VCaP (cell line): ENCODE results near the gene HORMAD2.

Source experiments
- H3K27ac ChIP-seq: fragments of 450-650 bp; 2 replicates; pipeline ENCODE4 v1.5.1; 2017
- TF ChIP-seq, protein P1 (sequence below): fragments of 450-650 bp; conservative IDR thresholded peaks from 2 replicates; pipeline ENCODE4 v1.5.1; 2017; ENCODE audit warnings: mild to moderate bottlenecking, moderate library complexity

Gene HORMAD2

DNA sequence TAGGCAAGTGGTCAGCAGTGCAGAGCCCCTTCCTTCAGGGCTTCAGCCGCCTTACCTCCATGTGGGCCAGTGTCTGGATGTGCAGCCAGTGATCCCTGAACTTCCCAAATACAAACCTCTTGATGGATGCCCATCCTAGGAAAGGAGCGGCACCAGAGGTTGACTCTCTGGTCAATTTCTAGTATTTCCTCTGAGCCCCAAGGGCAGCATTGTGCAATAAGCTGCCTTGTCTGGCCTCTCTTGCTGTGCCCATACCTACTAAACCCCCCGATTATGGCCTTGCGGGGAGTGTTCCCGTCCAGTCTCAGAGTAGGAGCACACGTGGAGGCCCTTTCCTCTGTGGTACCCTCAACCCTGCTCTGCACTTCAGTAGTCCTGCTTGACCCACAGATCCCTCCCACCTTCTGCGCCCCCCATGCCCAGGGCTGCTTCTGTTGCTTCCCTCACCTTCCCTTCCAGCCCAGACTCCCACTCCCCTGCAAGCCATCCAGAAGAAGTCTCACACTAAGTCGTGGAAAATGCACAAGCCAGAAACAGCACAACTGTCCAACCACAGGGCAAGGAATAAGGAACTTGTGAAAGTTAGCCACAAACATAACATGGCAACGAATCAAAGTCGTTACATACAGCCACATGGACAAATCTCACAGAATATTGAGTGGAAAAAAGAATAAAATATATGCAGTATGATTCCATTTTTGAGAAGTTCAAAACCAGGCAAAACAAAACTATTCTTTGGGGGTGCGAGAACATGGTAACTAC, 39.6 kb upstream of the HORMAD2 start:
- TF ChIP-seq, protein P1, sequence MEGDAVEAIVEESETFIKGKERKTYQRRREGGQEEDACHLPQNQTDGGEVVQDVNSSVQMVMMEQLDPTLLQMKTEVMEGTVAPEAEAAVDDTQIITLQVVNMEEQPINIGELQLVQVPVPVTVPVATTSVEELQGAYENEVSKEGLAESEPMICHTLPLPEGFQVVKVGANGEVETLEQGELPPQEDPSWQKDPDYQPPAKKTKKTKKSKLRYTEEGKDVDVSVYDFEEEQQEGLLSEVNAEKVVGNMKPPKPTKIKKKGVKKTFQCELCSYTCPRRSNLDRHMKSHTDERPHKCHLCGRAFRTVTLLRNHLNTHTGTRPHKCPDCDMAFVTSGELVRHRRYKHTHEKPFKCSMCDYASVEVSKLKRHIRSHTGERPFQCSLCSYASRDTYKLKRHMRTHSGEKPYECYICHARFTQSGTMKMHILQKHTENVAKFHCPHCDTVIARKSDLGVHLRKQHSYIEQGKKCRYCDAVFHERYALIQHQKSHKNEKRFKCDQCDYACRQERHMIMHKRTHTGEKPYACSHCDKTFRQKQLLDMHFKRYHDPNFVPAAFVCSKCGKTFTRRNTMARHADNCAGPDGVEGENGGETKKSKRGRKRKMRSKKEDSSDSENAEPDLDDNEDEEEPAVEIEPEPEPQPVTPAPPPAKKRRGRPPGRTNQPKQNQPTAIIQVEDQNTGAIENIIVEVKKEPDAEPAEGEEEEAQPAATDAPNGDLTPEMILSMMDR = no peak
- H3K27ac ChIP-seq = no peak overlapping the region

DNA sequence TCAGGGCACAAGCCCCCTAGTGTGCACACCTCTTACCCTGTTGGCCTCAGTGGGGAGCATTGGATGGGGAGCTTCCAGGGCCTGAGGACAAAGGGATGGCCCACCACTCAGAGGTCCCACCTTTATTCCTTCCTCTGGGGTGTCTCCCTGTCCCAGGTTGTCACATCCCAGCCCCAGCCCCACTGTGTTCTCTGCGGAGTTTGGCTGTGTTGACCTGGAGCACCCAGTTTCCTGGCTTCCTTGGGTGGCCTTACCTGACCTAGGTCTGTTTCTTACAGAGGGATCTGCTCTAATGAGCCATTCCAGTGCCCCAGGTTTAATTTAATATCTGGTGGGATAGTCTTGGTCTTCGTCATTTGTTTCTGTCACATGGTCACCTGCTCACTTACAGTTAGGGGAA, 38.8 kb upstream of the HORMAD2 start:
- TF ChIP-seq, protein P1 = no peak
- H3K27ac ChIP-seq = no peak overlapping the region

DNA sequence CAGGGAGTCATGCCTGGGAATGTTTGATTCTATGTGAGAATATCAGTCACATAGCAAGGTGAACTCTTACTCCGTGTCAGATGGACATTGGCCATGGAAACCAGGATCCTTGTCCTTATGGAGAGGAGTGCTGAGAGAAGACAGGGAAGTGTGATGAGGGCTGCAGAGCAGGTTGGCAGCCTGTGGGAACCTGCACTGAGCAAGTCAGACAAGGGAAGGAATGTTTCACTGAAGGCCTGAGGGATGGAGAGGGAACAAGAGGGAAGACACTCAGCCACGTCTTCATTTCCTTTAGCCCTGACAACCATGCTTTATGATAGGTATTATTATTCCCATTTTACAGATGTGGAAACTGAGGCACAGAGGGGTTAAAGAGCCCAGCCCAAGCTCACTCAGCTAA, 38.4 kb upstream of the HORMAD2 start:
- H3K27ac ChIP-seq = no peak overlapping the region
- TF ChIP-seq, protein P1 = no peak

DNA sequence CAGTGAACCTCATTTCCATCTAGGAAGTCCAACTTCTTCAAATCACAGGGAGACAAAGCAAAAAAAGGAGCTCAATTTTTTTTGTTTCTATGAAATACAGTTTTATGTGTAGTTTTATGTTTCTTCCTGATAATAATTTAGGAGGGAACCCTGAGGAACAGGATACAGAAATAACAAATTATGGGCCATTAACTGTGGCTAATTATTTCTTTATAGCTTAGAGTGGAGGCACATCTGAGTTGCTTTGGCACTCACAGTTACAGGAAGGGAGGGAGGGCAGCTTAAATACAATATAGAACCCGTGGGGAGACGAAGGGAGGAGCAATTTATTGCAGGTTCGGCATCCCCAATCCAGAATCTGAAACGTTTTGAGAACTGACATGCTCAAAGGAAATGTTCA, 37.1 kb upstream of the HORMAD2 start:
- TF ChIP-seq, protein P1 = no peak
- no peak overlapping the region for H3K27ac ChIP-seq

DNA sequence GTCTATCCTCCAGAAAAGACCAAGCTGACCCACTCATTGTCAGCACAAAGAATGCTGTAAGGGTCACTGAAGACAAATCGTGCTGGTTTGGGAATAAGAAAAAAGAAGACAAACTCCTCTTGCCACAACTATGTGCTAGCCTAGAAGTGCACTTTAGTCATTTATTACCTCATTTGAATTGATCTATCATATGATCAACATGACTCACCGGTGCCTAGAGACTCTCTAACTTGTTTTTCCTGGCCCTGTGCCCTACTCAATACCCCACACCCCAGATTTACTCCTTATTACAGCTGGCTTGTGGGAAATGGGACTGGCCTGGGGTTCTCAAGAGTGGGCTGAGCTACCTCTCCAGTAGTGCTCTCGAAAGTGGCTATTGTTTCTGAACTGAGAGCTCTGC, 35.9 kb upstream of the HORMAD2 start:
- H3K27ac ChIP-seq = no peak overlapping the region
- TF ChIP-seq, protein P1 = no peak

DNA sequence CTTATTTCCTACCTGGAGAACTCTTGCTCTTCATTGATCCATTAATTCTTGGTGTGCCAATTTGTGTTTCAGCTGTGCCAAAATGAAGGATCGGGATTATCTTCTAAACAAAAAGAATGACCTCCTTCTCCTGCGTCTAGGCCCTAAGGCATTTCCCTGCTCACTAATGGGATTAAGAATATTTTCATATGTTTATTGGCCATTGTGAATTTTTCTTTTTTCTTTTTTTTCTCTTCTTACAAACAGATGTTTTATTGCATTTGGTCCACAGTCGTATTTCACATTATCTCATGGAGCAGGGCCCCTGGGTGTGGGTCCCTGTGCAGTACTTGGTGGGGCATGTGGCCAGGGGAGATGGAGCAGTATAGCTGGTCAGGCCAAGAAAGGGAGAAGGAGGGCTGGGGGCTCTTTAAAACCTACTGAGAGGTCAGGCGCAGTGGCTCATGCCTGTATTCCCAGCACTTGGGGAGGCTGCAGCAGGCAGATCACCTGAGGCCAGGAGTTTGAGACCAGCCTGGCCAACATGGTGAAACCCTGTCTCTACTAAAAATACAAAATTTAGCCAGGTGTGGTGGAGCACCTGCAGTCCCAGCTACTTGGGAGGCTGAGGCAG, 35.3 kb upstream of the HORMAD2 start:
- TF ChIP-seq, protein P1 = no peak
- no peak overlapping the region for H3K27ac ChIP-seq

DNA sequence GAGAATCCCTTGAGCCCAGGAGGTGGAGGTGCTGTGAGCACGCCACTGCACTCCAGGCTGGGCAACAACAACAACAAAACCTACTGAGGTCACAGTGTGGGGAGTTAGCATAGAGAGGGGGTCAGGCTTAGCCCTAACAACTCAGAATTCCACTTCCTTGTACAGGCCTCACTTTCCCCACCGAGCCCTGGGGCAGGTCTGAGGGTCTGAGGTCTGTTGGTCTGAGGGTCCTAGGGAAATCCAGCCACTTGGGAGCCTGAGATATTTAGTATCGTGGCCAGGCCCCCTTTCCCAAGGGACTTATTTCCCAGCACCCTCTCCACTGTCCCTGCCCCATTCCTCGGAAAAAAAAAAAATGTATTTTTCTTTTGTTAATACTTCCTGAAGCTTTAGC, 34.8 kb upstream of the HORMAD2 start:
- TF ChIP-seq, protein P1 = no peak

More for the DNA sequence above, 34.8 kb upstream of the HORMAD2 start:
- H3K27ac ChIP-seq = no peak overlapping the region
